ENCODE data around the gene FSTL4. TPM values are rescaled to one million over a fixed set of nuclear protein-coding genes. Genes with fewer than 3 reads are reported as not detected.

The FSTL4 gene
- total RNA-seq, 2 experiments from 2014 or later = not detected

DNA sequence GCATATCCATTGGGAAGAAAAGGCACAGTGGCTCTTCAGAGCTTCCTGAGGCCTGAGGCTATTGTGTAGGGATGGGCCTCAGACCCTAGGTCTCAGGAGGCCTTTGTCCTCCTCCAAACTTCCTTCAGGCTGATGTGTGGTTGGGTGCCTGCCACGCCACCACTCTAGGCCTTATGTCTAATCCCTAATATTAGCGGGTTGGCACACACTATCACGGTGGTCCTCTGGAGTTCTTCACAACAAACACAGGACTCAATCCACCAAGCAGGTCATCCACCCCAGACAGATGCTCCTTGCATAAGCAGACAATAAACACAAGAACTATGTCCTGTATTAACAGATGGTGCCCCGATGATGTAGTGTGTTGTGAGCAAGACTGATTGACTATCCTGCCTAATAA is 31.0 kb upstream of the FSTL4 start:
- no peak overlapping the region for H2AFZ ChIP-seq (ENCODE audit: low read length)
- H3K4me1 ChIP-seq (ENCODE audit: insufficient read depth, low read length, poor library complexity, severe bottlenecking) = no peaks in the 10 kb centered on the region
- H3K9me3 ChIP-seq (ENCODE audit: low read length) = no peaks in the 10 kb centered on the region
- H3K9me2 ChIP-seq (ENCODE audit: insufficient read depth, low read length) = no peaks in the 10 kb centered on the region
- no peak overlapping the region for H3K4me3 ChIP-seq (ENCODE audit: low read depth, low read length, poor library complexity, severe bottlenecking)
- H3K4me2 ChIP-seq (ENCODE audit: low read length) = no peak overlapping the region
- ChIA-PET POLR2A (no interaction called here), CTCF (ENCODE audit: unreplicated experiment) (no interaction called here)
- H3K36me3 ChIP-seq (ENCODE audit: insufficient read depth, low read length) = no peaks in the 10 kb centered on the region
- no peak for TF ChIP-seq EZH2phosphoT487 (IDR thresholded peaks at IDR 0.05; ENCODE audit: borderline replicate concordance, low read depth, low read length)
- TF ChIP-seq, protein P1, sequence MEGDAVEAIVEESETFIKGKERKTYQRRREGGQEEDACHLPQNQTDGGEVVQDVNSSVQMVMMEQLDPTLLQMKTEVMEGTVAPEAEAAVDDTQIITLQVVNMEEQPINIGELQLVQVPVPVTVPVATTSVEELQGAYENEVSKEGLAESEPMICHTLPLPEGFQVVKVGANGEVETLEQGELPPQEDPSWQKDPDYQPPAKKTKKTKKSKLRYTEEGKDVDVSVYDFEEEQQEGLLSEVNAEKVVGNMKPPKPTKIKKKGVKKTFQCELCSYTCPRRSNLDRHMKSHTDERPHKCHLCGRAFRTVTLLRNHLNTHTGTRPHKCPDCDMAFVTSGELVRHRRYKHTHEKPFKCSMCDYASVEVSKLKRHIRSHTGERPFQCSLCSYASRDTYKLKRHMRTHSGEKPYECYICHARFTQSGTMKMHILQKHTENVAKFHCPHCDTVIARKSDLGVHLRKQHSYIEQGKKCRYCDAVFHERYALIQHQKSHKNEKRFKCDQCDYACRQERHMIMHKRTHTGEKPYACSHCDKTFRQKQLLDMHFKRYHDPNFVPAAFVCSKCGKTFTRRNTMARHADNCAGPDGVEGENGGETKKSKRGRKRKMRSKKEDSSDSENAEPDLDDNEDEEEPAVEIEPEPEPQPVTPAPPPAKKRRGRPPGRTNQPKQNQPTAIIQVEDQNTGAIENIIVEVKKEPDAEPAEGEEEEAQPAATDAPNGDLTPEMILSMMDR (conservative IDR thresholded peaks at IDR 0.05; ENCODE audit: low read length) = no peak
- no peak for DNase-seq (ENCODE audit: low spot score)
- H3K27ac ChIP-seq (ENCODE audit: low read depth, low read length, poor library complexity, severe bottlenecking) = no peak overlapping the region
- no peaks in the 10 kb centered on the region for H3K79me2 ChIP-seq (ENCODE audit: insufficient read depth, low read depth, low read length)
- intact Hi-C loops (cut with micrococcal nuclease; ENCODE audit: unreplicated experiment) = no loop called here
- no TSS peak for BruUV-seq (replicated peaks)
- H4K20me1 ChIP-seq (ENCODE audit: insufficient read depth, low read length) = no peaks in the 10 kb centered on the region

GRCh38 chr5:133642153-133642722 is 29.9 kb upstream of the FSTL4 start:
- no peaks in the 10 kb centered on the region for H3K9me2 ChIP-seq (ENCODE audit: insufficient read depth, low read length)
- ChIA-PET CTCF (ENCODE audit: unreplicated experiment) (no interaction called here), POLR2A (no interaction called here)
- BruUV-seq (replicated peaks) = no TSS peak
- no peaks in the 10 kb centered on the region for H3K9me3 ChIP-seq (ENCODE audit: low read length)
- no peak overlapping the region for H3K27ac ChIP-seq (ENCODE audit: low read depth, low read length, poor library complexity, severe bottlenecking)
- no peak overlapping the region for H2AFZ ChIP-seq (ENCODE audit: low read length)
- H3K4me3 ChIP-seq (ENCODE audit: low read depth, low read length, poor library complexity, severe bottlenecking) = no peak overlapping the region
- no peaks in the 10 kb centered on the region for H4K20me1 ChIP-seq (ENCODE audit: insufficient read depth, low read length)
- DNase-seq (ENCODE audit: low spot score) = no peak
- no peaks in the 10 kb centered on the region for H3K36me3 ChIP-seq (ENCODE audit: insufficient read depth, low read length)
- TF ChIP-seq EZH2phosphoT487 (IDR thresholded peaks at IDR 0.05; ENCODE audit: borderline replicate concordance, low read depth, low read length) = no peak
- TF ChIP-seq, protein P1 (conservative IDR thresholded peaks at IDR 0.05; ENCODE audit: low read length) = no peak
- H3K4me1 ChIP-seq (ENCODE audit: insufficient read depth, low read length, poor library complexity, severe bottlenecking) = no peaks in the 10 kb centered on the region
- H3K79me2 ChIP-seq (ENCODE audit: insufficient read depth, low read depth, low read length) = no peaks in the 10 kb centered on the region
- intact Hi-C loops (cut with micrococcal nuclease; ENCODE audit: unreplicated experiment) = no loop called here
- no peak overlapping the region for H3K4me2 ChIP-seq (ENCODE audit: low read length)

GRCh38 chr5:133641683-133642082 is 29.3 kb upstream of the FSTL4 start:
- Histone ChIP-seq H3K4me3 (ENCODE audit: low read depth, low read length, poor library complexity, severe bottlenecking) (no peak overlapping the region), H3K9me3 (ENCODE audit: low read length) (no peaks in the 10 kb centered on the region), H3K27ac (ENCODE audit: low read depth, low read length, poor library complexity, severe bottlenecking) (no peak overlapping the region), H2AFZ (ENCODE audit: low read length) (no peak overlapping the region), H3K36me3 (ENCODE audit: insufficient read depth, low read length) (no peaks in the 10 kb centered on the region), H3K9me2 (ENCODE audit: insufficient read depth, low read length) (no peaks in the 10 kb centered on the region), H3K79me2 (ENCODE audit: insufficient read depth, low read depth, low read length) (no peaks in the 10 kb centered on the region), H3K4me1 (ENCODE audit: insufficient read depth, low read length, poor library complexity, severe bottlenecking) (no peaks in the 10 kb centered on the region), H4K20me1 (ENCODE audit: insufficient read depth, low read length) (no peaks in the 10 kb centered on the region), H3K4me2 (ENCODE audit: low read length) (no peak overlapping the region)
- TF ChIP-seq EZH2phosphoT487 (IDR thresholded peaks at IDR 0.05; ENCODE audit: borderline replicate concordance, low read depth, low read length) = no peak
- TF ChIP-seq, protein P1 (conservative IDR thresholded peaks at IDR 0.05; ENCODE audit: low read length) = no peak
- intact Hi-C loops (cut with micrococcal nuclease; ENCODE audit: unreplicated experiment) = no loop called here
- no TSS peak for BruUV-seq (replicated peaks)
- ChIA-PET POLR2A (interaction anchor here (0.5 kb wide), 1 partner anchor 356 kb away, joined by 5 read pairs; no protein-coding TSS in a partner anchor), CTCF (ENCODE audit: unreplicated experiment) (no interaction called here)
- DNase-seq (ENCODE audit: low spot score) = no peak
